ENCODE data around the gene CNGB1. TPM values are rescaled to one million over a fixed set of nuclear protein-coding genes. Genes with fewer than 3 reads are reported as not detected.

Gene CNGB1
- total and polyA plus RNA-seq, 2 donors from 2014 or later: not detected

DNA sequence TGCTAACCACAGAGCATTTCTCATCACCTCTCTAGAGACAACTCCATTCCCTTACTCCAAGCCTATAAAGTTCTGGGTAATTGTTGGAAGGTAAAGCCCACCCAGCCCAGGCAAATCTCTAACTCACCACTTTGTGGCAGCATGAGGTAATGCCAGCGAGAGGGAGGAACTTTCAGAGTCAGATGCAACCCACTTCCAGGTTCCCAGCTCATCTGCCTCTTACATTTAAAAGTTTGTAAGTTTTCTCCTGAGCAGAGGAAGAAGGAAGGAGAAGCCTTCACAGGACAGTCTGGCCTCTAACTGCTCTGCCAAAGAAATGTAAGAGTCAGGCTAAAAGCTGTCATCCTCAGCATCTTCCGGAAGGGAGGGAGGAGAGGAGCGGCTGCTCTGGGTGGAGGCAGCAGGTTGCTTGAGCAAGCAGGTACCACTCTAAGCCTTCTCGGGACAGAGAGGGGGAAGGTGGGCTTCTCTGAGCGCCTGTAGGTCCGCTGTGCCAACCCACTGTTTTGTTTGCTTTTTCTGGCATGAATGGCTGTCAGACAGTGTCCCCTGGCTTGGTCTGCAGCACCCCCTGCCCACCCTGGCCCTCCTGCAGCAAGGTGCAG, 28.5 kb upstream of the CNGB1 start:
- Histone ChIP-seq H3K36me3 (ENCODE audit: control insufficient read depth in 2 of 3, insufficient read depth in 3 of 3, low read length in 3 of 3) (peaks cover 0 to 13% (median 5%) of the 10 kb centered on the region in 3 donors), H3K9ac (ENCODE audit: low read length in 3 of 3) (peak overlapping the region in 2 of 3 donors; percentile 80 to 89), H3K27ac (ENCODE audit: low read depth in 2 of 2, low read length in 2 of 2) (peak overlapping the region in 1 of 2 donors; percentile 57), H3K9me3 (ENCODE audit: control insufficient read depth in 2 of 3, insufficient read depth in 1 of 3, low read length in 3 of 3) (no peaks in the 10 kb centered on the region), H3K4me1 (ENCODE audit: control insufficient read depth in 2 of 3, insufficient read depth in 2 of 3, low read depth in 1 of 3, low read length in 3 of 3) (peaks cover 3 to 20% (median 5%) of the 10 kb centered on the region in 3 donors), H3K27me3 (ENCODE audit: control insufficient read depth, insufficient read depth, low read length) (no peaks in the 10 kb centered on the region), H3K4me3 (ENCODE audit: low read length in 3 of 3) (peak overlapping the region; percentile 57 to 71 (median 68))
- intact Hi-C loops (cut with DNase I): loop anchor here (5.0 to 10.0 kb wide), 2 partner anchors 97 to 235 kb away; no protein-coding TSS in a partner anchor
- TF ChIP-seq CTCF (IDR thresholded peaks at IDR 0.05; ENCODE audit: borderline replicate concordance, extremely low read depth, insufficient read depth): no peak
- FAIRE-seq (no peak), DNase-seq (peak; percentile 7 to 67 (median 43))

DNA sequence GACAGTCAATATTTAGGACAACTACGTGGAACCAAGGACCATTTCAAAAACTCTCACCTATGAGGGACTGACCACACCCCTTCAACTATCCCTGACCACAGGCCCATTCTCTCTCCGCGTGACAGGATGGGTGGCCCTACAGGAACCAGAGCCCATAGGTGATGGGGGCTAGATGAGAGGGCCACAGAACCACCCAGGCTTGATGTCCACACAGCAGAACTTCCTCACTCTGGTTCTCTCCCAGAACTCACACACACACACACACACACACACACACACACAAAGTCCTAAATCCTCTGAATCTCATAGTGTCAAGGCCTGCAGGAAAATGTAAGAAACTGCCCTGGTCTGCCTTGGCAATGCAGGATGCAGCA, 28.1 kb upstream of the CNGB1 start:
- DNase-seq: peak in 1 of 5 donors; percentile 33
- peaks cover 0 to 13% (median 5%) of the 10 kb centered on the region in 3 donors for H3K36me3 ChIP-seq (ENCODE audit: control insufficient read depth in 2 of 3, insufficient read depth in 3 of 3, low read length in 3 of 3)
- no peak for FAIRE-seq

DNA sequence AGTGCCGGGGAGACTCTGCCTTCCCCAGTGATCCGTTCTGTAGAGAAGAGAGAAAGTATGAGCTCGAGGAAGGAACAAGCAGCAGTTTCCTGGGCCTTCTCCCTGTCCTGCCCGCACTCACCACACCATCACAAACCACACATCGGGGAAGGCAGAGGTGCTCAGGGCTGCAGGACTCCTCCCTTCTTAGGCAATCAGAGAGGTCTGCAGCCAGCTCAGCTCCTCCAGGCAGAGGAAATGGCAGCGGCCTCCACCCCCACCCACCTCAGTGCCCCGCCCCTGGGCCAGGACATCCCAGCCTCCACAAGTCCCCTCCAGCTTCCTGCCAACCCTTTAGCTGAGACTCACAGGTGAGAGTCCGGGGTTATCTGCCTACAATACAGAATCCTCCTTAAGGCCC, 27.6 kb upstream of the CNGB1 start:
- no peak overlapping the region for H3K9ac ChIP-seq (ENCODE audit: low read length in 3 of 3)
- peaks cover 3 to 27% (median 5%) of the 10 kb centered on the region in 3 donors for H3K4me1 ChIP-seq (ENCODE audit: control insufficient read depth in 2 of 3, insufficient read depth in 2 of 3, low read depth in 1 of 3, low read length in 3 of 3)
- FAIRE-seq (no peak), DNase-seq (peak in 2 of 5 donors; percentile 54 to 71)
- no peaks in the 10 kb centered on the region for H3K27me3 ChIP-seq (ENCODE audit: control insufficient read depth, insufficient read depth, low read length)
- H3K4me3 ChIP-seq (ENCODE audit: low read length in 3 of 3): no peak overlapping the region
- H3K9me3 ChIP-seq (ENCODE audit: control insufficient read depth in 2 of 3, insufficient read depth in 1 of 3, low read length in 3 of 3): no peaks in the 10 kb centered on the region
- intact Hi-C loops (cut with DNase I): loop anchor here (5.0 to 10.0 kb wide), 2 partner anchors 96 to 234 kb away; no protein-coding TSS in a partner anchor
- no peak overlapping the region for H3K27ac ChIP-seq (ENCODE audit: low read depth in 2 of 2, low read length in 2 of 2)
- H3K36me3 ChIP-seq (ENCODE audit: control insufficient read depth in 2 of 3, insufficient read depth in 3 of 3, low read length in 3 of 3): peaks cover 0 to 13% (median 5%) of the 10 kb centered on the region in 3 donors
- no peak for TF ChIP-seq CTCF (IDR thresholded peaks at IDR 0.05; ENCODE audit: borderline replicate concordance, extremely low read depth, insufficient read depth)

More for the DNA sequence above, 28.1 kb upstream of the CNGB1 start:
- Histone ChIP-seq H3K4me3 (ENCODE audit: low read length in 3 of 3) (peak overlapping the region; percentile 14 to 68 (median 57)), H3K27ac (ENCODE audit: low read depth in 2 of 2, low read length in 2 of 2) (no peak overlapping the region), H3K4me1 (ENCODE audit: control insufficient read depth in 2 of 3, insufficient read depth in 2 of 3, low read depth in 1 of 3, low read length in 3 of 3) (peaks cover 3 to 22% (median 5%) of the 10 kb centered on the region in 3 donors), H3K9me3 (ENCODE audit: control insufficient read depth in 2 of 3, insufficient read depth in 1 of 3, low read length in 3 of 3) (no peaks in the 10 kb centered on the region), H3K27me3 (ENCODE audit: control insufficient read depth, insufficient read depth, low read length) (no peaks in the 10 kb centered on the region), H3K9ac (ENCODE audit: low read length in 3 of 3) (peak overlapping the region in 2 of 3 donors; percentile 57 to 80)
- intact Hi-C loops (cut with DNase I): loop anchor here (5.0 to 10.0 kb wide), 2 partner anchors 97 to 234 kb away; no protein-coding TSS in a partner anchor
- no peak for TF ChIP-seq CTCF (IDR thresholded peaks at IDR 0.05; ENCODE audit: borderline replicate concordance, extremely low read depth, insufficient read depth)
